CD14-positive monocyte (primary cell): ENCODE measurements around the gene AXIN1. TPM values are rescaled to one million over a fixed set of nuclear protein-coding genes. Genes with fewer than 3 reads are reported as not detected.
A peak's percentile ranks its signal among the peaks of the same experiment; 100 is the strongest.

ENCODE experiments used
- DNase-seq, 3 donors: peaks; one replicate each; pipeline ENCODE4 v3.0.0-alpha.2; 2011 to 2022
- H2AFZ ChIP-seq: 2 replicates; pipeline ENCODE4 v1.6.0; 2012; ENCODE audit warnings: mild to moderate bottlenecking, low read depth, low read length, inconsistent platforms; ENCODE audit not compliant: insufficient read depth, poor library complexity, severe bottlenecking
- H3K27ac ChIP-seq, 2 donors: 1 replicate in 1 of 2; 2 replicates in 1 of 2; pipeline ENCODE4 v1.5.1; 2012 to 2013; ENCODE audit warnings: low read length in 2 of 2, control low read depth in 1 of 2, inconsistent platforms in 1 of 2, low read depth in 1 of 2, mild to moderate bottlenecking in 1 of 2
- H3K27me3 ChIP-seq, 2 donors: one replicate each; pipeline versions ENCODE4 v1.6.0 to v1.6.1; 2011 to 2013; ENCODE audit warnings: low read length in 2 of 2; ENCODE audit not compliant: control insufficient read depth in 2 of 2, insufficient read depth in 2 of 2
- H3K36me3 ChIP-seq, 2 donors: replicated peaks in 1 of 2; 1 replicate in 1 of 2; 2 replicates in 1 of 2; pipeline versions ENCODE4 v1.5.1 to v1.6.1; 2012 to 2013; ENCODE audit warnings: low read length in 2 of 2, control low read depth in 1 of 2, inconsistent platforms in 1 of 2, mild to moderate bottlenecking in 1 of 2; ENCODE audit not compliant: insufficient read depth in 2 of 2, control insufficient read depth in 1 of 2
- H3K4me1 ChIP-seq, 2 donors: 1 replicate in 1 of 2; 2 replicates in 1 of 2; pipeline versions ENCODE4 v1.5.1 to v1.6.1; 2012 to 2013; ENCODE audit warnings: low read length in 2 of 2, control low read depth in 1 of 2, inconsistent platforms in 1 of 2, mild to moderate bottlenecking in 1 of 2, moderate library complexity in 1 of 2; ENCODE audit not compliant: insufficient read depth in 2 of 2, control insufficient read depth in 1 of 2
- H3K4me2 ChIP-seq: replicated peaks from 2 replicates; pipeline ENCODE3; 2012; ENCODE audit warnings: low read length, moderate library complexity, mild to moderate bottlenecking; ENCODE audit not compliant: poor library complexity, severe bottlenecking; ENCODE audit errors: extremely low read depth
- H3K4me3 ChIP-seq, 3 experiments: fragments of 200-600 bp in 1 of 3; sonication (generic) in 1 of 3; replicated peaks in 1 of 3; 1 replicate in 2 of 3; 2 replicates in 1 of 3; pipeline ENCODE4 v1.5.1; 2011 to 2013; ENCODE audit warnings: low read length in 3 of 3, mild to moderate bottlenecking in 3 of 3, control low read depth in 2 of 3, low read depth in 2 of 3, inconsistent platforms in 1 of 3, moderate library complexity in 1 of 3
- H3K79me2 ChIP-seq: 2 replicates; pipeline ENCODE4 v1.6.0; 2012; ENCODE audit warnings: mild to moderate bottlenecking, control low read depth, inconsistent platforms, low read length, moderate library complexity; ENCODE audit not compliant: insufficient read depth
- H3K9ac ChIP-seq: 2 replicates; pipeline ENCODE4 v1.6.0; 2017; ENCODE audit warnings: low read length, mild to moderate bottlenecking; ENCODE audit not compliant: insufficient read depth, poor library complexity, severe bottlenecking
- H3K9me3 ChIP-seq, 2 donors: replicated peaks in 1 of 2; 1 replicate in 1 of 2; 2 replicates in 1 of 2; pipeline versions ENCODE4 v1.5.1 to v1.6.1; 2012 to 2013; ENCODE audit warnings: low read length in 2 of 2, control low read depth in 1 of 2; ENCODE audit not compliant: control insufficient read depth in 1 of 2, insufficient read depth in 1 of 2
- H4K20me1 ChIP-seq: 2 replicates; pipeline ENCODE4 v1.6.0; 2012; ENCODE audit warnings: mild to moderate bottlenecking, low read length, control low read depth, moderate library complexity; ENCODE audit not compliant: insufficient read depth
- H3K27ac Mint-ChIP-seq, 7 donors: one replicate each; pipeline ENCODE4 v1.8.0; 2020; ENCODE audit warnings: mild to moderate bottlenecking in 7 of 7, mixed read lengths in 7 of 7, moderate library complexity in 6 of 7, inconsistent platforms in 2 of 7
- H3K27me3 Mint-ChIP-seq, 3 donors: one replicate each; pipeline ENCODE4 v1.8.0; 2021 to 2022; ENCODE audit warnings: low read depth in 3 of 3, mild to moderate bottlenecking in 3 of 3, mixed read lengths in 3 of 3, moderate library complexity in 3 of 3, inconsistent platforms in 1 of 3
- H3K36me3 Mint-ChIP-seq, 2 donors: one replicate each; pipeline ENCODE4 v1.8.0; 2020; ENCODE audit warnings: mixed read lengths in 2 of 2, inconsistent platforms in 1 of 2, mild to moderate bottlenecking in 1 of 2
- H3K4me1 Mint-ChIP-seq: one replicate; pipeline ENCODE4 v1.8.0; 2020; ENCODE audit warnings: mild to moderate bottlenecking, mixed read lengths
- H3K4me3 Mint-ChIP-seq, 2 donors: one replicate each; pipeline ENCODE4 v1.8.0; 2020; ENCODE audit warnings: mild to moderate bottlenecking in 2 of 2, mixed read lengths in 2 of 2, moderate library complexity in 1 of 2
- H3K9me3 Mint-ChIP-seq, 7 donors: one replicate each; pipeline ENCODE4 v1.8.0; 2020 to 2022; ENCODE audit warnings: mixed read lengths in 7 of 7, mild to moderate bottlenecking in 6 of 7, moderate library complexity in 6 of 7, inconsistent platforms in 2 of 7
- CTCF ChIP-seq: fragments of 200-600 bp; IDR thresholded peaks from one replicate; pipeline ENCODE4 v1.8.0; 2022; ENCODE audit warnings: antibody characterized with exemption, mild to moderate bottlenecking
- WGBS: methylation state at CpG from one replicate; pipeline ENCODE4 v1.1.5; 2013; ENCODE audit warnings: missing lambda C conversion rate; ENCODE audit not compliant: insufficient coverage; 5-methylcytosine and 5-hydroxymethylcytosine counted together
- intact Hi-C, 2 donors: fragments of 100-400 bp; cut with micrococcal nuclease; formaldehyde crosslinking; loops; one replicate each; pipeline versions ENCODE4 v1.15.0 to v1.15.1; 2023
- polyA plus RNA-seq, 3 donors: library from polyadenylated mRNA; depleted of rRNA in 1 of 3; unstranded in 2 of 3; stranded (reverse) in 1 of 3; fragments of 300-500 nt in 2 of 3; fragments of >200 nt in 1 of 3; fragmentation: Illumina TruSeq in 2 of 3; gene quantifications; 1 replicate in 2 of 3; 2 replicates in 1 of 3; pipeline ENCODE4 v1.2.3, GENCODE V29; 2012 to 2021

Gene AXIN1
- polyA plus RNA-seq, 3 donors: 0.30 to 20.9 (median 0.74) TPM

- H3K36me3 ChIP-seq: no peaks in the 10 kb centered on the region
- H3K4me3 Mint-ChIP-seq: peak overlapping the region; percentile 85 to 92
- H3K27me3 Mint-ChIP-seq: peaks cover 3 to 6% (median 4%) of the 10 kb centered on the region in 3 donors
- peak overlapping the region; percentile 74 for H3K4me2 ChIP-seq
- H3K27ac ChIP-seq: no peak overlapping the region
- peaks cover 4% of the 10 kb centered on the region for H3K79me2 ChIP-seq
- H3K4me3 ChIP-seq: peak overlapping the region; percentile 38 to 73 (median 53)
- no peak for TF ChIP-seq CTCF
- H3K9me3 ChIP-seq: peaks cover 0 to 3% of the 10 kb centered on the region in 2 donors
- no peak overlapping the region for H3K9ac ChIP-seq
- WGBS: 0% methylated on average over 13 of the region's 22 CpGs
- H3K36me3 Mint-ChIP-seq: peaks cover 0 to 6% of the 10 kb centered on the region in 2 donors
- H3K4me1 Mint-ChIP-seq: peaks cover 33% of the 10 kb centered on the region
- H4K20me1 ChIP-seq: no peaks in the 10 kb centered on the region
- peaks cover 35 to 41% of the 10 kb centered on the region in 2 donors for H3K4me1 ChIP-seq
- H3K27me3 ChIP-seq: no peaks in the 10 kb centered on the region
- peaks cover 0 to 9% (median 4%) of the 10 kb centered on the region in 7 donors for H3K9me3 Mint-ChIP-seq
- DNase-seq: peak in 1 of 3 donors; percentile 10
- H3K27ac Mint-ChIP-seq: peak overlapping the region in 5 of 7 donors; percentile 25 to 83 (median 75)
- intact Hi-C loops: loop anchor here in 1 of 2 donors (5.0 kb wide), 1 partner anchor 131 kb away; the partner anchor contains the start of gene CAPN15
- peak overlapping the region; percentile 46 for H2AFZ ChIP-seq
These were observed 44.1 kb upstream of the AXIN1 start for GRCh38 chr16:396605-397004.

GRCh38 chr16:396199-396598 lies 43.7 kb upstream of the AXIN1 start:
- peak overlapping the region in 1 of 3 experiments; percentile 73 for H3K4me3 ChIP-seq
- peak overlapping the region; percentile 46 for H2AFZ ChIP-seq
- Mint-ChIP-seq H3K27me3 (peaks cover 3 to 6% (median 4%) of the 10 kb centered on the region in 3 donors), H3K36me3 (peaks cover 0 to 6% of the 10 kb centered on the region in 2 donors), H3K4me3 (peak overlapping the region; percentile 85 to 92), H3K9me3 (peaks cover 0 to 9% (median 4%) of the 10 kb centered on the region in 7 donors), H3K27ac (peak overlapping the region in 1 of 7 donors; percentile 82), H3K4me1 (peaks cover 33% of the 10 kb centered on the region)
- peaks cover 0 to 3% of the 10 kb centered on the region in 2 donors for H3K9me3 ChIP-seq
- no peak overlapping the region for H3K9ac ChIP-seq
- H3K27me3 ChIP-seq: no peaks in the 10 kb centered on the region
- H3K36me3 ChIP-seq: no peaks in the 10 kb centered on the region
- intact Hi-C loops: loop anchor here in 1 of 2 donors (5.0 kb wide), 1 partner anchor 131 kb away; the partner anchor contains the start of gene CAPN15
- TF ChIP-seq CTCF: no peak
- WGBS: no CpG with 5 or more reads among the region's 3 CpGs
- DNase-seq: no peak
- H3K27ac ChIP-seq: no peak overlapping the region
- H3K79me2 ChIP-seq: peaks cover 1% of the 10 kb centered on the region
- H3K4me1 ChIP-seq: peaks cover 35 to 41% of the 10 kb centered on the region in 2 donors
- H4K20me1 ChIP-seq: no peaks in the 10 kb centered on the region
- H3K4me2 ChIP-seq: peak overlapping the region; percentile 74
